Panc1 (cell line): ENCODE results near the gene FBXL14.

ENCODE experiments used
- TF ChIP-seq, protein P1 (sequence below): fragments of 450-650 bp; IDR thresholded peaks from 2 replicates; pipeline ENCODE4 v1.5.1; 2017; ENCODE audit warnings: mild to moderate bottlenecking
- TF ChIP-seq, protein P2 (sequence below), 2 experiments: IDR thresholded peaks; 2 replicates each; pipeline ENCODE4 v1.6.1; 2011 to 2012; ENCODE audit warnings: low read depth in 2 of 2, control low read depth in 1 of 2, low read length in 1 of 2, mild to moderate bottlenecking in 1 of 2, moderate library complexity in 1 of 2; ENCODE audit not compliant: insufficient read depth in 1 of 2

DNA sequence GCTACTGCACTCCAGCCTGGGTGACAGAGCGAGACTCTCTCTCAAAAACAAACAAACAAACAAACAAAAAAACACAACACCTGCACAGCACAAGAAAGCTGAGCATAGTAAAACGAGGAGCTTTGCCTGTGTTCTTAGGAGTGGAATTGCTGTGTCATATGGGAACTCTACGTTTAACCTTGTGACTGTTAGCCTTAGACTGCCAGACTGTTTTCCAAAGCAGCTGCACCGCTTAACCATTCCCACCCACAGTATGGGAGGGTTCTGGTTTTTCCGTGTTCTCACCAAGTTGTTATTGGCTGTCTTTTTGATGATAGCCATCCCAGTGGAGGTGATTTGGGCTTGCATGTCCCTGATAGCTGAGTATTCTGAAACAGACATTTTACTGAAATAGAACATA, 43.8 kb upstream of the FBXL14 start:
- TF ChIP-seq, protein P1, sequence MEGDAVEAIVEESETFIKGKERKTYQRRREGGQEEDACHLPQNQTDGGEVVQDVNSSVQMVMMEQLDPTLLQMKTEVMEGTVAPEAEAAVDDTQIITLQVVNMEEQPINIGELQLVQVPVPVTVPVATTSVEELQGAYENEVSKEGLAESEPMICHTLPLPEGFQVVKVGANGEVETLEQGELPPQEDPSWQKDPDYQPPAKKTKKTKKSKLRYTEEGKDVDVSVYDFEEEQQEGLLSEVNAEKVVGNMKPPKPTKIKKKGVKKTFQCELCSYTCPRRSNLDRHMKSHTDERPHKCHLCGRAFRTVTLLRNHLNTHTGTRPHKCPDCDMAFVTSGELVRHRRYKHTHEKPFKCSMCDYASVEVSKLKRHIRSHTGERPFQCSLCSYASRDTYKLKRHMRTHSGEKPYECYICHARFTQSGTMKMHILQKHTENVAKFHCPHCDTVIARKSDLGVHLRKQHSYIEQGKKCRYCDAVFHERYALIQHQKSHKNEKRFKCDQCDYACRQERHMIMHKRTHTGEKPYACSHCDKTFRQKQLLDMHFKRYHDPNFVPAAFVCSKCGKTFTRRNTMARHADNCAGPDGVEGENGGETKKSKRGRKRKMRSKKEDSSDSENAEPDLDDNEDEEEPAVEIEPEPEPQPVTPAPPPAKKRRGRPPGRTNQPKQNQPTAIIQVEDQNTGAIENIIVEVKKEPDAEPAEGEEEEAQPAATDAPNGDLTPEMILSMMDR = no peak
- TF ChIP-seq, protein P2, sequence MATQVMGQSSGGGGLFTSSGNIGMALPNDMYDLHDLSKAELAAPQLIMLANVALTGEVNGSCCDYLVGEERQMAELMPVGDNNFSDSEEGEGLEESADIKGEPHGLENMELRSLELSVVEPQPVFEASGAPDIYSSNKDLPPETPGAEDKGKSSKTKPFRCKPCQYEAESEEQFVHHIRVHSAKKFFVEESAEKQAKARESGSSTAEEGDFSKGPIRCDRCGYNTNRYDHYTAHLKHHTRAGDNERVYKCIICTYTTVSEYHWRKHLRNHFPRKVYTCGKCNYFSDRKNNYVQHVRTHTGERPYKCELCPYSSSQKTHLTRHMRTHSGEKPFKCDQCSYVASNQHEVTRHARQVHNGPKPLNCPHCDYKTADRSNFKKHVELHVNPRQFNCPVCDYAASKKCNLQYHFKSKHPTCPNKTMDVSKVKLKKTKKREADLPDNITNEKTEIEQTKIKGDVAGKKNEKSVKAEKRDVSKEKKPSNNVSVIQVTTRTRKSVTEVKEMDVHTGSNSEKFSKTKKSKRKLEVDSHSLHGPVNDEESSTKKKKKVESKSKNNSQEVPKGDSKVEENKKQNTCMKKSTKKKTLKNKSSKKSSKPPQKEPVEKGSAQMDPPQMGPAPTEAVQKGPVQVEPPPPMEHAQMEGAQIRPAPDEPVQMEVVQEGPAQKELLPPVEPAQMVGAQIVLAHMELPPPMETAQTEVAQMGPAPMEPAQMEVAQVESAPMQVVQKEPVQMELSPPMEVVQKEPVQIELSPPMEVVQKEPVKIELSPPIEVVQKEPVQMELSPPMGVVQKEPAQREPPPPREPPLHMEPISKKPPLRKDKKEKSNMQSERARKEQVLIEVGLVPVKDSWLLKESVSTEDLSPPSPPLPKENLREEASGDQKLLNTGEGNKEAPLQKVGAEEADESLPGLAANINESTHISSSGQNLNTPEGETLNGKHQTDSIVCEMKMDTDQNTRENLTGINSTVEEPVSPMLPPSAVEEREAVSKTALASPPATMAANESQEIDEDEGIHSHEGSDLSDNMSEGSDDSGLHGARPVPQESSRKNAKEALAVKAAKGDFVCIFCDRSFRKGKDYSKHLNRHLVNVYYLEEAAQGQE (IDR thresholded peaks at IDR 0.05; ENCODE audit: insufficient read depth in 1 of 2, low read depth in 2 of 2, low read length in 1 of 2) = no peak
